Mesenchymal stem cell (in vitro differentiated cells and primary cell): ENCODE results near the gene KIFC3.

Experiments used
- DNase-seq: peaks from one replicate; pipeline ENCODE4 v3.0.0-alpha.2; 2013
- H2AFZ ChIP-seq: one replicate; pipeline ENCODE4 v1.6.1; 2013; ENCODE audit warnings: low read depth, mild to moderate bottlenecking, control low read depth, inconsistent platforms, low read length, moderate library complexity
- H2AK5ac ChIP-seq: 2 replicates; pipeline ENCODE4 v1.6.1; 2013; ENCODE audit warnings: low read length, moderate library complexity, mild to moderate bottlenecking, inconsistent platforms; ENCODE audit not compliant: severe bottlenecking
- H2BK120ac ChIP-seq: one replicate; pipeline ENCODE4 v1.6.1; 2013; ENCODE audit warnings: low read depth, mild to moderate bottlenecking, inconsistent platforms, low read length, moderate library complexity
- H2BK12ac ChIP-seq, 2 experiments: one replicate each; pipeline ENCODE4 v1.6.1; 2013; ENCODE audit warnings: inconsistent platforms in 2 of 2, low read length in 2 of 2, mild to moderate bottlenecking in 2 of 2, moderate library complexity in 2 of 2, control low read depth in 1 of 2
- H2BK15ac ChIP-seq: one replicate; pipeline ENCODE4 v1.6.1; 2013; ENCODE audit warnings: mild to moderate bottlenecking, low read depth, inconsistent platforms; ENCODE audit not compliant: poor library complexity, severe bottlenecking
- H2BK5ac ChIP-seq: 2 replicates; pipeline ENCODE4 v1.6.1; 2013; ENCODE audit warnings: low read depth, mild to moderate bottlenecking, low read length, control low read depth, inconsistent platforms; ENCODE audit not compliant: poor library complexity, severe bottlenecking
- H3K14ac ChIP-seq, 2 experiments: one replicate each; pipeline ENCODE4 v1.6.1; 2013; ENCODE audit warnings: inconsistent platforms in 2 of 2, low read length in 2 of 2, control low read depth in 1 of 2, mild to moderate bottlenecking in 1 of 2, moderate library complexity in 1 of 2
- H3K18ac ChIP-seq, 2 experiments: one replicate each; pipeline ENCODE4 v1.6.1; 2013; ENCODE audit warnings: inconsistent platforms in 2 of 2, low read length in 2 of 2, control low read depth in 1 of 2, low read depth in 1 of 2, mild to moderate bottlenecking in 1 of 2
- H3K23ac ChIP-seq, 2 experiments: one replicate each; pipeline ENCODE4 v1.6.1; 2013; ENCODE audit warnings: inconsistent platforms in 2 of 2, low read length in 2 of 2, mild to moderate bottlenecking in 2 of 2, moderate library complexity in 2 of 2, control low read depth in 1 of 2
- H3K27ac ChIP-seq: 2 replicates; pipeline ENCODE4 v1.5.1; 2013; ENCODE audit warnings: mild to moderate bottlenecking, moderate library complexity, low read length, control low read depth, inconsistent platforms; ENCODE audit not compliant: poor library complexity, severe bottlenecking
- H3K27me3 ChIP-seq, 2 experiments: 2 replicates each; pipeline versions ENCODE4 v1.6.1 to v1.7.0; 2013; ENCODE audit warnings: low read length in 2 of 2, mild to moderate bottlenecking in 2 of 2, moderate library complexity in 2 of 2, control low read depth in 1 of 2, inconsistent platforms in 1 of 2; ENCODE audit not compliant: control insufficient read depth in 1 of 2, insufficient read depth in 1 of 2
- H3K36me3 ChIP-seq, 2 experiments: 2 replicates each; pipeline versions ENCODE4 v1.6.1 to v1.7.0; 2013; ENCODE audit warnings: low read length in 2 of 2, control low read depth in 1 of 2, inconsistent platforms in 1 of 2, low read depth in 1 of 2, mild to moderate bottlenecking in 1 of 2; ENCODE audit not compliant: insufficient read depth in 2 of 2, control insufficient read depth in 1 of 2
- H3K4ac ChIP-seq, 2 experiments: one replicate each; pipeline ENCODE4 v1.6.1; 2013; ENCODE audit warnings: inconsistent platforms in 2 of 2, low read length in 2 of 2, mild to moderate bottlenecking in 2 of 2, moderate library complexity in 2 of 2, control low read depth in 1 of 2, low read depth in 1 of 2
- H3K4me1 ChIP-seq: 2 replicates; pipeline ENCODE4 v1.6.1; 2013; ENCODE audit warnings: low read depth, low read length, control low read depth; ENCODE audit not compliant: control insufficient read depth, insufficient read depth
- H3K4me2 ChIP-seq: 2 replicates; pipeline ENCODE4 v1.6.1; 2013; ENCODE audit warnings: low read length, mild to moderate bottlenecking, inconsistent platforms; ENCODE audit not compliant: poor library complexity, severe bottlenecking
- H3K4me3 ChIP-seq, 2 experiments: 2 replicates each; pipeline versions ENCODE4 v1.5.1 to v1.7.0; 2013; ENCODE audit warnings: low read length in 2 of 2, mild to moderate bottlenecking in 2 of 2, control low read depth in 1 of 2, low read depth in 1 of 2; ENCODE audit not compliant: insufficient read depth in 1 of 2
- H3K79me1 ChIP-seq: replicated peaks from 2 replicates; pipeline ENCODE4 v1.6.1; 2013; ENCODE audit warnings: mild to moderate bottlenecking, control low read depth, low read length, inconsistent platforms; ENCODE audit not compliant: poor library complexity, severe bottlenecking
- H3K9ac ChIP-seq: 2 replicates; pipeline ENCODE4 v1.7.0; 2013; ENCODE audit warnings: mild to moderate bottlenecking, low read length, moderate library complexity
- H3K9me3 ChIP-seq: 2 replicates; pipeline ENCODE4 v1.7.0; 2013; ENCODE audit warnings: mild to moderate bottlenecking, low read length; ENCODE audit not compliant: control insufficient read depth
- H4K8ac ChIP-seq: one replicate; pipeline ENCODE4 v1.6.1; 2013; ENCODE audit warnings: inconsistent platforms, mild to moderate bottlenecking, low read length, moderate library complexity
- H4K91ac ChIP-seq: one replicate; pipeline ENCODE4 v1.6.1; 2013; ENCODE audit warnings: mild to moderate bottlenecking, low read length, inconsistent platforms
- WGBS: methylation state at CpG from one replicate; pipeline ENCODE4 v1.1.7; 2013; ENCODE audit warnings: mixed read lengths; 5-methylcytosine and 5-hydroxymethylcytosine counted together

Gene KIFC3

DNA sequence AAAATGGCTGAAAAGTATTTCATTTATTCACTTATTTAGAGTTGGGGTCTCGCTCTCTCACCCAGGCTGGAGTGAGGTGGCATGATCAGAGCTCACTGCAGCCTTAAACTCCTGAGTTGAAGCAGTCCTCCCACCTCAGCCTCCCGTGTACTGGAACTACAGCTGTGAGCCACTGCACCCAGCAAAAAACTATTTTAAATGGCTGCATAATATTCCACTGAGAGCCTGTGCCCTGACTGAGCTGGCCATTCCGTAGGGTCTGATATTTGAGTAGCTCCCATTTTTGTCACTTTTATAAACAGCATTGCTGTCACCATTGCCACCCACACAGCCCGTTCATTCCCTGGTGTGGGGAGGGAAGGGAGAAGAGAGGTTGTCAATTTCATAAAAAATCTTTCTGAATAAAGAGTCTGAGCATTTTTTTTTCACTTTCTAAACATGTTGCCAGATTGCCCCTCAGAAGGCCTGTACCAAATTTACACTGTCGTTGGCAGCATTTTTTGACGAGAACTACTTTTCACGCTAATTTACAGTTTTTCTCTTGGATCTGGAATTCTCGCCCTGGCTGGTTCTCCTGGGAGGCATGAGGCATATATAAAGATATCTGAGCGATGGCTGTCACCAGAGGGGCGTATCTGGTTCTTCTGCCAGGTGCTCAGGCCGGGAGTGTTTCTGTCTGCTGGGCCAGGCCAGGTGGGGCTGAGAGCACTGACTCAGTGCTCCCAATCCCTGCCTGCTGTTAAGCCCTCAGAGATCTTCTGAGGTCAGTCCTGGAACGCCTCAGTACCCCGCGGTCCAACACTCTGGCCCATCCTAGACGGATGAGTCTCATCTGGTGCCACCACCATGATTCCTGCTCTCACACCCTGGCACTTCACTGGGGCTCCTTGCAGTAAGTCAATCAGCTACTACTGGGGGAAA, 7.2 kb upstream of the KIFC3 start:
- H4K91ac ChIP-seq, result peak overlapping the region; percentile 81
- whole genome bisulfite sequencing, result 81% methylated on average over 12 of the region's 15 CpGs
- peak overlapping the region in 1 of 2 experiments; percentile 58 for H3K4ac ChIP-seq

GRCh38 chr16:57808589-57809228, 6.4 kb upstream of the KIFC3 start:
- peak overlapping the region in 1 of 2 experiments; percentile 57 for H3K18ac ChIP-seq
- no peak overlapping the region for H2BK120ac ChIP-seq
- no peak overlapping the region for H2BK5ac ChIP-seq
- peak overlapping the region; percentile 53 for H4K8ac ChIP-seq
- peak overlapping the region in 1 of 2 experiments; percentile 13 for H3K4ac ChIP-seq
- WGBS, result 0% methylated on average over 1 of the region's 2 CpGs
- H3K23ac ChIP-seq, result no peak overlapping the region
- H3K14ac ChIP-seq, result no peak overlapping the region
- no peak overlapping the region for H4K91ac ChIP-seq
- H3K4me1 ChIP-seq, result peaks cover 47% of the 10 kb centered on the region
- no peak overlapping the region for H2BK12ac ChIP-seq
- peaks cover 0 to 12% of the 10 kb centered on the region in 2 experiments for H3K27me3 ChIP-seq
- H2BK15ac ChIP-seq, result no peak overlapping the region
- H3K9ac ChIP-seq, result peak overlapping the region; percentile 31
- H3K36me3 ChIP-seq, result peaks cover 0 to 12% of the 10 kb centered on the region in 2 experiments
- peak overlapping the region in 1 of 2 experiments; percentile 45 for H3K4me3 ChIP-seq
- H3K27ac ChIP-seq, result peak overlapping the region; percentile 94
- no peak overlapping the region for H3K4me2 ChIP-seq
- no peak overlapping the region for H2AFZ ChIP-seq
- peaks cover 6% of the 10 kb centered on the region for H3K79me1 ChIP-seq
- peak overlapping the region; percentile 88 for H2AK5ac ChIP-seq
- DNase-seq, result no peak
- H3K9me3 ChIP-seq, result no peaks in the 10 kb centered on the region

More for the DNA sequence above, 7.2 kb upstream of the KIFC3 start:
- Histone ChIP-seq H2BK12ac (peak overlapping the region in 1 of 2 experiments; percentile 97), H3K36me3 (peaks cover 0 to 13% of the 10 kb centered on the region in 2 experiments), H3K4me1 (peaks cover 48% of the 10 kb centered on the region), H2BK15ac (no peak overlapping the region), H4K8ac (no peak overlapping the region), H3K9me3 (no peaks in the 10 kb centered on the region), H3K27me3 (peaks cover 0 to 12% of the 10 kb centered on the region in 2 experiments), H3K27ac (peak overlapping the region; percentile 94), H2BK120ac (no peak overlapping the region), H3K14ac (peak overlapping the region in 1 of 2 experiments; percentile 84), H3K79me1 (peaks cover 10% of the 10 kb centered on the region), H3K4me2 (no peak overlapping the region), H3K9ac (peak overlapping the region; percentile 9), H2BK5ac (peak overlapping the region; percentile 79), H3K18ac (peak overlapping the region; percentile 73 to 85), H2AK5ac (peak overlapping the region; percentile 90), H3K4me3 (no peak overlapping the region), H2AFZ (no peak overlapping the region), H3K23ac (no peak overlapping the region)
- DNase-seq, result no peak

GRCh38 chr16:57807968-57808528, 5.8 kb upstream of the KIFC3 start:
- peak; percentile 87 for DNase-seq
- Histone ChIP-seq H3K9me3 (no peaks in the 10 kb centered on the region), H2AK5ac (no peak overlapping the region), H3K23ac (no peak overlapping the region), H2BK120ac (no peak overlapping the region), H2BK15ac (no peak overlapping the region), H3K14ac (no peak overlapping the region), H4K91ac (no peak overlapping the region), H3K79me1 (peaks cover 2% of the 10 kb centered on the region), H3K4me2 (no peak overlapping the region), H3K27me3 (peaks cover 0 to 12% of the 10 kb centered on the region in 2 experiments), H3K9ac (peak overlapping the region; percentile 31), H3K27ac (peak overlapping the region; percentile 96), H4K8ac (no peak overlapping the region), H3K18ac (no peak overlapping the region), H3K36me3 (peaks cover 0 to 7% of the 10 kb centered on the region in 2 experiments), H3K4ac (no peak overlapping the region), H2BK5ac (no peak overlapping the region), H2AFZ (no peak overlapping the region), H2BK12ac (no peak overlapping the region), H3K4me1 (peaks cover 46% of the 10 kb centered on the region), H3K4me3 (peak overlapping the region in 1 of 2 experiments; percentile 45)
- under 1% methylated on average over 13 of the region's 16 CpGs for WGBS
